IMR-90 (cell line): Measurements from ENCODE around the gene ZNF3. TPM values are rescaled to one million over a fixed set of nuclear protein-coding genes. Genes with fewer than 3 reads are reported as not detected.

Experiments used
- ATAC-seq: fragments of 200-7000 bp; cut with Tn5 transposase; 2 replicates; pipeline ENCODE4 v1.9.1; 2020; ENCODE audit warnings: low read depth, mild to moderate bottlenecking, moderate library complexity
- BruUV-seq: library from RNA; stranded (reverse); fragments of 400-500 nt; replicated peaks from 2 replicates; lab custom pipeline; 2021; lab: Mats Ljungman, UMichigan
- CTCF ChIA-PET: fragments of 300-600 bp; formaldehyde crosslinking; extraction: SDS; loops from one replicate; lab custom pipeline; 2021; ENCODE audit warnings: antibody characterized with exemption; lab: Yijun Ruan, JAX
- POLR2A ChIA-PET: fragments of 300-600 bp; sonication (Branson Sonifier 250); formaldehyde crosslinking; loops from one replicate; lab custom pipeline; 2022; ENCODE audit warnings: antibody characterized with exemption; ENCODE audit not compliant: unreplicated experiment; lab: Charles Lee
- DNase-seq: peaks from one replicate; pipeline ENCODE4 v3.0.0; 2013
- H2AFZ ChIP-seq: replicated peaks from 2 replicates; pipeline ENCODE3; 2013; ENCODE audit warnings: low read length, mild to moderate bottlenecking; ENCODE audit not compliant: poor library complexity
- H2AK5ac ChIP-seq: 2 replicates; pipeline ENCODE4 v1.6.1; 2013; ENCODE audit warnings: low read depth, low read length, inconsistent platforms
- H2AK9ac ChIP-seq: replicated peaks from 2 replicates; pipeline ENCODE3; 2013; ENCODE audit warnings: mild to moderate bottlenecking, low read depth, low read length, moderate library complexity; ENCODE audit not compliant: poor library complexity
- H2BK120ac ChIP-seq: 2 replicates; pipeline ENCODE4 v1.6.1; 2013; ENCODE audit warnings: low read depth, low read length, inconsistent platforms
- H2BK15ac ChIP-seq: 3 replicates; pipeline ENCODE4 v1.6.1; 2013; ENCODE audit warnings: low read depth, low read length, inconsistent platforms
- H2BK20ac ChIP-seq: 2 replicates; pipeline ENCODE4 v1.6.1; 2013; ENCODE audit warnings: low read depth, mild to moderate bottlenecking, inconsistent platforms, low read length, moderate library complexity
- H2BK5ac ChIP-seq: 2 replicates; pipeline ENCODE4 v1.6.1; 2013; ENCODE audit warnings: mild to moderate bottlenecking, low read depth, low read length, inconsistent platforms; ENCODE audit not compliant: poor library complexity, severe bottlenecking
- H3K14ac ChIP-seq: replicated peaks from 2 replicates; pipeline ENCODE4 v1.6.1; 2013; ENCODE audit warnings: low read depth, low read length, inconsistent platforms
- H3K18ac ChIP-seq: 2 replicates; pipeline ENCODE4 v1.6.1; 2013; ENCODE audit warnings: low read depth, low read length, control low read depth
- H3K23ac ChIP-seq: 2 replicates; pipeline ENCODE4 v1.6.1; 2013; ENCODE audit warnings: low read depth, low read length, inconsistent platforms
- H3K27ac ChIP-seq: 2 replicates; pipeline ENCODE4 v1.5.1; 2013; ENCODE audit warnings: mild to moderate bottlenecking, control low read depth, low read length; ENCODE audit not compliant: insufficient read depth
- H3K27me3 ChIP-seq: 2 replicates; pipeline ENCODE4 v1.6.1; 2013; ENCODE audit warnings: low read length; ENCODE audit not compliant: control insufficient read depth, insufficient read depth
- H3K36me3 ChIP-seq: 2 replicates; pipeline ENCODE4 v1.6.1; 2013; ENCODE audit warnings: low read length, mixed read lengths; ENCODE audit not compliant: control insufficient read depth, insufficient read depth
- H3K4ac ChIP-seq: 2 replicates; pipeline ENCODE4 v1.6.1; 2013; ENCODE audit warnings: low read depth, low read length, inconsistent platforms
- H3K4me1 ChIP-seq: 2 replicates; pipeline ENCODE4 v1.6.1; 2013; ENCODE audit warnings: low read length, mixed read lengths; ENCODE audit not compliant: control insufficient read depth, insufficient read depth
- H3K4me2 ChIP-seq: 2 replicates; pipeline ENCODE4 v1.6.1; 2013; ENCODE audit warnings: low read depth, mild to moderate bottlenecking, control low read depth, low read length, moderate library complexity
- H3K4me3 ChIP-seq: 2 replicates; pipeline ENCODE4 v1.5.1; 2013; ENCODE audit warnings: low read depth, mild to moderate bottlenecking, control low read depth, low read length, moderate library complexity; ENCODE audit not compliant: insufficient read depth
- H3K56ac ChIP-seq: 2 replicates; pipeline ENCODE4 v1.6.1; 2013; ENCODE audit warnings: low read length, inconsistent platforms; ENCODE audit not compliant: insufficient read depth; ENCODE audit errors: extremely low read depth
- H3K79me1 ChIP-seq, 2 experiments: 2 replicates each; pipeline ENCODE4 v1.6.1; 2013; ENCODE audit warnings: low read length in 2 of 2, inconsistent platforms in 1 of 2, low read depth in 1 of 2
- H3K9ac ChIP-seq: 2 replicates; pipeline ENCODE4 v1.6.1; 2013; ENCODE audit warnings: low read depth, low read length, control low read depth
- H3K9me1 ChIP-seq: 2 replicates; pipeline ENCODE4 v1.6.1; 2013; ENCODE audit warnings: low read length, inconsistent platforms; ENCODE audit not compliant: insufficient read depth
- H3K9me3 ChIP-seq: 2 replicates; pipeline ENCODE4 v1.6.1; 2013; ENCODE audit warnings: low read length; ENCODE audit not compliant: control insufficient read depth, insufficient read depth
- H4K20me1 ChIP-seq: 2 replicates; pipeline ENCODE4 v1.6.1; 2013; ENCODE audit warnings: low read length, inconsistent platforms; ENCODE audit not compliant: insufficient read depth
- H4K5ac ChIP-seq: 2 replicates; pipeline ENCODE4 v1.6.1; 2013; ENCODE audit warnings: mild to moderate bottlenecking, low read depth, low read length, control low read depth
- H4K8ac ChIP-seq, 2 experiments: 2 replicates each; pipeline ENCODE4 v1.6.1; 2013; ENCODE audit warnings: low read depth in 2 of 2, low read length in 2 of 2, control low read depth in 1 of 2, inconsistent platforms in 1 of 2
- H4K91ac ChIP-seq: 2 replicates; pipeline ENCODE4 v1.6.1; 2013; ENCODE audit warnings: low read depth, low read length, inconsistent platforms; ENCODE audit not compliant: insufficient read depth
- ELK1 ChIP-seq: fragments of 150-350 bp; IDR thresholded peaks from 2 replicates; pipeline ENCODE4 v1.6.1; 2016; ENCODE audit warnings: low read depth, mild to moderate bottlenecking, low read length, moderate library complexity, borderline replicate concordance
- FOS ChIP-seq: fragments of 150-350 bp; IDR thresholded peaks from 2 replicates; pipeline ENCODE4 v1.6.1; 2016; ENCODE audit warnings: low read depth, low read length
- NFE2L2 ChIP-seq: fragments of 150-350 bp; IDR thresholded peaks from 2 replicates; pipeline ENCODE4 v1.6.1; 2016; ENCODE audit warnings: low read depth, mild to moderate bottlenecking, low read length
- RCOR1 ChIP-seq: IDR thresholded peaks from 2 replicates; pipeline ENCODE4 v1.6.1; 2012; ENCODE audit warnings: mild to moderate bottlenecking, low read length, improper control_type of control experiment; ENCODE audit not compliant: insufficient replicate concordance
- WGBS, 2 experiments: methylation state at CpG; one replicate each; pipeline versions ENCODE4 v1.1.5 to v1.1.7; 2013; ENCODE audit warnings: missing lambda C conversion rate in 2 of 2; ENCODE audit not compliant: insufficient read length in 1 of 2; ENCODE audit errors: extremely low coverage in 2 of 2; 5-methylcytosine and 5-hydroxymethylcytosine counted together
- dilution Hi-C: fragments of 300-500 bp; cut with HindIII; formaldehyde crosslinking; loops from one replicate; pipeline ENCODE4 v1.14.3; 2018; ENCODE audit warnings: low sequenced_read_pairs; ENCODE audit not compliant: unreplicated experiment
- in situ Hi-C: fragments of 300-500 bp; cut with MboI; formaldehyde crosslinking; loops from 3 replicates; pipeline ENCODE4 v1.14.3; 2019; ENCODE audit warnings: low sequenced_read_pairs, inconsistent platforms, mixed read lengths
- intact Hi-C: fragments of 100-400 bp; cut with micrococcal nuclease; formaldehyde crosslinking; loops from 2 replicates; pipeline ENCODE4 v1.10.0; 2022
- polyA plus RNA-seq, 3 experiments: library from polyadenylated mRNA; depleted of rRNA; stranded (reverse); fragments of >200 nt; gene quantifications; 2 replicates each; pipeline ENCODE4 v1.2.3, GENCODE V29; 2012; ENCODE audit warnings: low replicate concordance in 1 of 3
- total RNA-seq: library from RNA; depleted of rRNA; stranded (reverse); fragments of >200 nt; gene quantifications from 2 replicates; pipeline ENCODE4 v1.2.3, GENCODE V29; 2012

ZNF3 gene
- total and polyA plus RNA-seq, 2 of the 4 experiments (the other 2 are of a cell fraction), result 24.8 to 30.8 TPM

DNA sequence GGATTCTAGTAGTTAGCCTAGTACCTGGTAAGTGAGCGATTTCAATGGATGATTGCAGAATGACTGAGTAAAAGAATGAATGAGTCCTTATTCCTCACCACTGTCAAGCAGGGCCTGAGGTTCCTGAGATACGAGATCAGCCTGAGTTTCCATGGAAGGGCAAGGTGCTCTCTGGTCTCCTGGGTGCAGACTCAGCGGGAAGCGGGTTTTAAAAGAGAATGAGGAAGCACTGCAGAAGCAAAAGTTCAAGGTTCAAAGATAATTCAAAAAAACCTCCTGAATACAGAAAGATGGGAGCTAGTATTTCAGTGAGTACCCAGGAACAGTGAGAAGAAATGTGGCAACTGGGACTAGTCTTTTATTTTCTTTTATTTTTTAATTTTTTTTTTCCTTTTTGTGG is 4.3 kb downstream of the ZNF3 start:
- no peaks in the 10 kb centered on the region for H3K27me3 ChIP-seq
- H3K23ac ChIP-seq, result no peak overlapping the region
- no peak overlapping the region for H3K18ac ChIP-seq
- H4K5ac ChIP-seq, result no peak overlapping the region
- H3K14ac ChIP-seq, result no peak overlapping the region
- dilution Hi-C loops, result no loop called here
- ChIA-PET POLR2A (no interaction called here), CTCF (no interaction called here)
- TF ChIP-seq ELK1 (no peak), RCOR1 (no peak), NFE2L2 (no peak), FOS (no peak)
- no peak overlapping the region for H3K9ac ChIP-seq
- no CpG with 5 or more reads among the region's 4 CpGs for WGBS, 2 experiments
- in situ Hi-C loops, result no loop called here
- no peak overlapping the region for H3K4me3 ChIP-seq
- H4K91ac ChIP-seq, result no peak overlapping the region
- H3K56ac ChIP-seq, result no peak overlapping the region
- peaks cover 38% of the 10 kb centered on the region for H3K9me3 ChIP-seq
- peaks cover 5% of the 10 kb centered on the region for H3K9me1 ChIP-seq
- H3K4me1 ChIP-seq, result peaks cover 3% of the 10 kb centered on the region; the same call in 1 of the 2 replicates
- no peak overlapping the region for H2BK15ac ChIP-seq
- ATAC-seq, result no peak
- peaks cover 17 to 57% of the 10 kb centered on the region in 2 experiments for H3K79me1 ChIP-seq
- peaks cover 67% of the 10 kb centered on the region for H3K36me3 ChIP-seq
- H4K20me1 ChIP-seq, result peaks cover 21% of the 10 kb centered on the region
- H2BK120ac ChIP-seq, result no peak overlapping the region
- H4K8ac ChIP-seq, result no peak overlapping the region
- BruUV-seq, result no TSS peak
- no peak overlapping the region for H3K4me2 ChIP-seq
- no peak overlapping the region for H2AFZ ChIP-seq
- H3K4ac ChIP-seq, result no peak overlapping the region
- no peak overlapping the region for H2AK5ac ChIP-seq
- intact Hi-C loops, result no loop called here
- DNase-seq, result no peak
- H2BK20ac ChIP-seq, result no peak overlapping the region
- H3K27ac ChIP-seq, result no peak overlapping the region
- no peak overlapping the region for H2AK9ac ChIP-seq
- no peak overlapping the region for H2BK5ac ChIP-seq
